SIG-M5 (cell line): ENCODE measurements around the gene F7.

Source experiments
- DNase-seq: peaks from one replicate; lab custom pipeline; 2025; lab: John Stamatoyannopoulos, UW

The F7 gene

DNA sequence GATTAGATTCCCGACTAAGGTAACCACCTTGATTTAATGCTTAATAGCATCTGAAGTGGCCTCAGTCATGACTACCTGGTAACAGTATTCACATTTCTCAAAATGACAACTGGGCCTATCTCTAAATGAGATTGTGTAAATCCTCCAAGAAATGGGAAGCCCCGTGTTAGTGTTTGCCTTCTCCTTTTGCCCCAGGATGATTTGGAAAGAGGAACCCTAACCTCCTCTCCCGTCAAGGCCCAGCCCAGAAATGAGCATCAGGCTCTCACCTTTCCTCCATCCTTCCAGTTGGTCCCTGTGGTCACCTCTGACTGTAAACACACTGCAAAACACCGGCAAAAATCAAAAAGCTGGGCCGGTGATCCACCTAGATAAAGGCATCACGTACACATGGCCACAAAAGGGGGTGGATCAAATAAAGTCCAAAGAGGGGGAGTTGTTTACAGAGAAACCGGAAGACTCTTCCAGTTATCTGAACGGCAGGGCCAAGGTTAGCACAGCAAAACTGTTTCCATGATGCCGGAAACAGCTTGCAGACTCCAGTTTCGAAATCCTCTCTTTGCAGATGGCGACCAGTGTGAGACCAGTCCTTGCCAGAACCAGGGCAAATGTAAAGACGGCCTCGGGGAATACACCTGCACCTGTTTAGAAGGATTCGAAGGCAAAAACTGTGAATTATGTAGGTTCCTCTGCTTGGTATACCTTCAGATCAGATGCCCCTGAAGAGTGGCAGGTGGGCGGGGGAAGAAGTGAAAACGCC lies 33.4 kb downstream of the F7 start:
- DNase-seq, result no peak

GRCh38 chr13:113139577-113139976 lies 34.0 kb downstream of the F7 start:
- DNase-seq, result no peak

- DNase-seq, result no peak
Measured at GRCh38 chr13:113140677-113141600, 35.3 kb downstream of the F7 start.

DNA sequence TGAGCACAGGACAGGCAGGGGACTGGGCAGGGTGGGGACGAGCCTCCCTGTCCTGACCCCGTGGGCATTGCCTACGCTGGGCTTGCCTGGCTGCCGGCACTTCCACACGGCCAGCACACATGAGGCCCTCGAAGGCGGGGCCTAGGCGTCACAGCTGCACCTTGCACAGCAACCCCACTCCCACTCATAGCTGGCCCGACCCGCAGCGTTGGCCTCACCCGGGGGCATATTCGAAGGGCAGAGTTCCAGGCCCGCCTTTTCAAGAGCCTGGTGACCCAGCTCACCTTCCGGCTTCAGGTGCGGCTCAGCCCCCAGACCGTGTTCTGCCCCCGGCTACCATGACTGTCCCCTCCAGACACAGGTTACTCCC lies 36.0 kb downstream of the F7 start:
- DNase-seq, result no peak

DNA sequence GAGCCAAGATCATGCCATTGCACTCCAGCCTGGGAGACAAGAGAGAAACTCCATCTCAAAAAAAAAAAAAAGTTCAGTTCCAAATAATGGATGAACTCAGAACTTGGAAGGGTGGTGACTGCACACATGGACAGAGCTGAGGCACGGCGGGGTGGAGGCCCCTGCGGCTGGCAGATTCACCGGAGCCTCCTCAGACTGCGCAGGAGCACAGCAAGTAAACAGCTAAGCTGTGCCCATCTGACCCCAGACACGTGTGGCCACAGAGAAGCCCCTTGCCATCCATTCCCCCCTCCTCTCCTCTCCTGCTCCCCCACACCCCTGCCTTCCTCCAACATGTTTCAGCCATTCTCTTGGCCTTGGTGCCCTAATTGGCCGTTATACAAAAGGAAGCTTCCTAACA lies 37.3 kb downstream of the F7 start:
- no peak for DNase-seq

DNA sequence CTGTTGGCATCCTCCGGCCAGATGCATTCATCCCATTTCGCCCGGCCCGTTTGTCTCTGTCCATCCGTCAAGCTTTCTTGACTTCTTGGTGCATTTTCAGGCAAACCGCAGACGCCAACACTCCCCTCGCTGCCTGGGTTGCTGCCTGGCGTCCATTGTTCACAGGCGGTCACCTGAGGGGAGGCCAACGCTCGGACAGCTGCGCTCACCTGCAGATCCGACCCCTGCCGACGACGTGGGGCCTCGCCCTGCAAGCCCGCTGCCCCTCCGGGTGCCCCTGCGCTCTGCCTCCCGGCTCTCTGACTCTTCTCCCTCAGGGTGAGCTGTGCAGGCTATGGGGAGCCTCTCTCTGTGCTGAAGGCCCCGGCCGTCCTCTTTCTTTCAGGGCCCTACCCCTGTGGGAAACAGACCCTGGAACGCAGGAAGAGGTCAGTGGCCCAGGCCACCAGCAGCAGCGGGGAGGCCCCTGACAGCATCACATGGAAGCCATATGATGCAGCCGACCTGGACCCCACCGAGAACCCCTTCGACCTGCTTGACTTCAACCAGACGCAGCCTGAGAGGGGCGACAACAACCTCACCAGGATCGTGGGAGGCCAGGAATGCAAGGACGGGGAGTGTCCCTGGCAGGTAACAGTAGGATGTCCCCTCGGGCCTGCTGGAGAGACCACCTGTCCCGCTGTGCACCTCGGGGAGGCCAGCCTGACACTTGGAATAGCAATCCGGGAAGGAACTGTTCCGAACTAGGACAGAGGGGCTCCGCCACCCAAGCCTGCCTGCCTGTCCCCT lies 38.1 kb downstream of the F7 start:
- DNase-seq, result no peak

GRCh38 chr13:113144255-113144629 lies 38.7 kb downstream of the F7 start:
- DNase-seq, result no peak

GRCh38 chr13:113145496-113145895 lies 39.9 kb downstream of the F7 start:
- no peak for DNase-seq

DNA sequence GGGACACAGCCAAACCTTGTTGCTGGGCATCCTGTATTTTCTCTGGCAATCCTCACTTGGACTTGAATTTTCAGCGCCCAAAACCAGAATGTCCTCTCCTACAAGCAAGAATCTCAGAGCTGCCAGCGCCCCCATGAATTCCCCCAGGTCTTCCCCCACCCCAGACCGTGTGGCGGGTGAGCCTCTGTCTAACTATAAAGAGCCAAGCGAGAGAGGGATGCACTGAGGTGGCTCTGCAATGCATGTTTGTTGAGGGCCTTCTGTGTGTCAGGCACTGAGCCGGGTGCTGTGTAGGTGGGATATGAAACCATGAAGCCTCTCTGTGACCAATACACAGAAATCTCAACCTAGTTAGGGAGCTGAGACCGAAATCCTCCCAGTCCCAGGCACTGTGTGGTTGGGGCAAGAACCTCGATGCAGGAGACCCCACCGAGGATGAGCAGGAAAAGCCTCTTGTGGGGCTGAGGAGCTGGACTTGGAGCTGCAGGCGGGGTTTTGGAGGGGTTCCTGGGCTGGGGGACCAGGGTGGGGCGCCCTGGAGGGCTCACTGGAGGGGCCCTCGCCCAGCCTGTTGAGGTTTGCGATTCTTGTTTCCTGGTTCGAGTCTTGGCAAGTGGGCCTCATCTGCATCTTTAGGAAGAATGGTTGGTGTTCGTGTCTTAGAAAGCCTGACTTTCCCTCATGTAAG lies 40.5 kb downstream of the F7 start:
- no peak for DNase-seq

DNA sequence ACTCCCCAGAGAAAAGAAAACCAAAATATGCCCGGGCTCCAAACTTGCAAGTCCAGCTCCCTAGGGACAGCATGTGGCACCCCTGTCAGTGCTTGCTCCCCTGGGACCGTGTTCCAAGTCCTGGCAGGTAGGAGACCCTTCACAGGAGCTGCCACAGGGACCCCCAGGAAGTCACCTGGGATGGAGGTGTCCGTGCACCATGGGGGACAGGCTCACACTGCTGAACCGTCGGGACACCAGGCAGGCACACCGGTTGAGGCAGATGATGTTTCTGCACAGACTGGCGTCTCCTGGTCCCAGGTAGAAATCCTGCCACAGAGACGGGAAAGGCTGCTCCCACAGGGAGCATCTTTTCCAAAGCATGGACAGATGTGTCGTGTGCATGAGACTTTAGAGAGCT lies 41.2 kb downstream of the F7 start:
- DNase-seq, result no peak

DNA sequence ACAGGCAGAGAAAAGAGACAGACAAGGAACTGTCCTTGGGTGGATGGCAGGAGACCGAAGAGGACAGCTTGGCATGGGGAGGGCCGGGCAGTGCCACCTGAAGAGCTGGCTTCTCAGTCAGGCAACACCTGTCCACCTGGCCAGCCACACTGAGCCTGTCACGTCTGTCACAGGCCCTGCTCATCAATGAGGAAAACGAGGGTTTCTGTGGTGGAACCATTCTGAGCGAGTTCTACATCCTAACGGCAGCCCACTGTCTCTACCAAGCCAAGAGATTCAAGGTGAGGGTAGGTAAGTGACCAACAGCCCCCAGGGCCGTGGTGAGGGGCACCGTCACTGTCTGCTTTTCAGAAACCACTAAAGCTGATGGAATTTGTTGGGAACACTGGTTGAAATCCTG lies 41.6 kb downstream of the F7 start:
- no peak for DNase-seq

GRCh38 chr13:113148407-113148806 lies 42.8 kb downstream of the F7 start:
- no peak for DNase-seq

DNA sequence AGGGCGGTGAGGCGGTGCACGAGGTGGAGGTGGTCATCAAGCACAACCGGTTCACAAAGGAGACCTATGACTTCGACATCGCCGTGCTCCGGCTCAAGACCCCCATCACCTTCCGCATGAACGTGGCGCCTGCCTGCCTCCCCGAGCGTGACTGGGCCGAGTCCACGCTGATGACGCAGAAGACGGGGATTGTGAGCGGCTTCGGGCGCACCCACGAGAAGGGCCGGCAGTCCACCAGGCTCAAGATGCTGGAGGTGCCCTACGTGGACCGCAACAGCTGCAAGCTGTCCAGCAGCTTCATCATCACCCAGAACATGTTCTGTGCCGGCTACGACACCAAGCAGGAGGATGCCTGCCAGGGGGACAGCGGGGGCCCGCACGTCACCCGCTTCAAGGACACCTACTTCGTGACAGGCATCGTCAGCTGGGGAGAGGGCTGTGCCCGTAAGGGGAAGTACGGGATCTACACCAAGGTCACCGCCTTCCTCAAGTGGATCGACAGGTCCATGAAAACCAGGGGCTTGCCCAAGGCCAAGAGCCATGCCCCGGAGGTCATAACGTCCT lies 43.4 kb downstream of the F7 start:
- DNase-seq, result no peak

DNA sequence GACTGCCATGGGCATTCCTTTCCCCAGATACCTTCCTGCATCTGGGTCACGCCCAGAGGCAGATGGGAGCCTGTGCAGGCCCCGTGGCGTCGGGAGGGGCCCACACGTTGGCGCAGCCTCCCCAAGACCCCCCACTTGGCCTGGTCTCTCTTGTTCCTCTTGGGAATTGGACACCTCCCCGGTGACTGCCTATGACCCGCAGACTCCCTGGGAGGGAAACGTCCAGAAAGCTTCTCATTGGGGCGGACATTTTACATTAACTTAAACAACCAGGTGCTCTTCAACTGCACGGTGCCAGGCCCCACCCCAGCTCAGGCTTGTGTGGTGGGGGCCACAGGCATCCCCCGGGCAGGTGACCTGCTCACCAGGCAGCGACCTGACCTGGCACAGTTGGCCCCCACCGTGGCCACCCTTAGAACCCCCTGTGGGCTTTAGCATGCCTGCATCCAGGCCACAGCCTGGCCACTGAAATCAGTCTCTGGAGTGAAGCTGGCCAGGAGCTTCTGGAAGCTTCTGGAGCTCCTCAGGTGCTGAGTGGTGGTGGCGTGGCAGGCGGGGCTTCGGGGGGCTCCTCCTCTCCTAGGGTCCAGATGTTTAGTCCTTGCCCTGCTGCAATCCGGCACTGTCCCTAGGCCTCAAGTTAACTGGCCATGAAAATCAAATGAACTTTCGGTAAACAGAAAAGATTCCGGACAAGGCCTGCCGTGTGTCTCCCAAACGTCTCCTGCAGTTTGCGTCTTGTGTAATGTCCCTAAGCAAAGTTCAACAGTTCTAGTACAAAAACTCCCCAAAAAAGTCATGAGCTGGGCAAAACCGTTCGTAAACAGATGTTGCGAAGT lies 44.3 kb downstream of the F7 start:
- DNase-seq, result no peak

GRCh38 chr13:113150550-113151365 lies 45.2 kb downstream of the F7 start:
- DNase-seq, result no peak

DNA sequence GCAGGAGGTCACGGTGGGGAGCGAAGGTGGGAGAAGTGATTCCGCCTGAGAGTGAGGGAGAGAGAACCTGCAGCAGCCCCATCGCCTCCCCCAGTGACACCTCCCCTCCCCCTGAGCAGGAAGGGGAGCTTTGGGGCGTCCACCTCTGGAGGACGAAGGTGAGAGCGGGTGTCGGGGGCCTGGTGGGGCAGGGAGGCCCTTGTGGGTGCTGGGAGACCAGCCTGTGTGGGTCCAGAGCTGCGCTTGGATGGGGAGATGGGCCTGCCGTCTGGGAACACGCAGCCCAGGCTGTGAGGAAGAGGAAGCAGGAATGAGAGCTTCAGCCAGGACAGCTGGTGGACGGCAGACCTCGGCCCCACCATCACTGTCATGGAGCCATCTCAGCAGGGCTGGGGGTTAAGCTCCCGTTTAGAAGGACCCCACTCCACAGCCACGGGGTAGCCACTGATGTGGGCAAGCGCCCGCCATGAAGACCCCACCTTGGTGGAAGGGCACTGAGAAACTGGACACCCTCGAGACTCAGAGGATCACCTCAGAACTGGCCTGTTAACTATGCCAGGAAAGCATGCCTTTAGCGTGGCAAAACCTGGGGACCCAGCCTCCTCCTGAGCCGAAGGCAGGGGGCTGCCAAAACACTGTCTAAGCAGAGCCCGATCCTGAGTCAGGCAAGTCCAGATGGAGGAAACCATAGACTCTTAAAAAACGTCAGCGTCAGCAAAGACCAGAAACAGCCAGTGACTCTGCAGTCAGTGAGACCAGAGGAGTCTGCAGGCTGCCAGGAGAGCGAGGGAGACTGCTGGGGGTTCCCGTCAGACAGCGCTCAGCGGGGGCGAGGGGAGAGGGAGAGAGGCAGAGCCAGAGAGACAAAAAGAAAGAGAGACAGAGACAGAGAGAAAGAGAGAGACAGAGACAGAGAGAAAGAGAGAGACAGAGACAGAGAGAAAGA lies 46.4 kb downstream of the F7 start:
- no peak for DNase-seq

DNA sequence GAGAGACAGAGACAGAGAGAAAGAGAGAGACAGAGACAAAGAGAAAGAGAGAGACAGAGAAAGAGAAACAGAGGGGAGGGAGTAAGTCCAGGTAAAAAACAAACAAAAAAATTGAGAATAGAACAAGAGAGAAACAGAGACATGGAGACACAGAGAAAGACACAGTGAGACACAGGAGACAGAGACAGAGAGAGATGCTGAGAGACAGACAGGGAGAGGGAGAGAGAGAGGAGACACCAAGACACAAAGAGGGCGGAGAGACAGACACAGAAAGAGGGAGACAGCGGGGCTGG lies 47.0 kb downstream of the F7 start:
- no peak for DNase-seq

- DNase-seq, result no peak
Measured at GRCh38 chr13:113152984-113153809, 47.6 kb downstream of the F7 start.
